ENCODE data around the gene BPTF.

The BPTF gene

GRCh38 chr17:67867591-67867990 is 42.3 kb downstream of the BPTF start:
- TF ChIP-seq REST (IDR thresholded peaks at IDR 0.05; ENCODE audit: insufficient read depth in 1 of 2, low read depth in 2 of 2, low read length in 2 of 2) (no peak), TAF1 (IDR thresholded peaks at IDR 0.05; ENCODE audit: borderline replicate concordance, insufficient read depth, low read length) (no peak), FOXP2 (optimal IDR thresholded peaks at IDR 0.05; ENCODE audit: borderline replicate concordance, extremely low read depth, extremely low read length, insufficient read depth) (no peak), SIN3A (IDR thresholded peaks at IDR 0.05; ENCODE audit: borderline replicate concordance, insufficient read depth, low read length) (no peak), POLR2AphosphoS5 (IDR thresholded peaks at IDR 0.05; ENCODE audit: low read depth, low read length) (no peak)

- TF ChIP-seq TAF1 (IDR thresholded peaks at IDR 0.05; ENCODE audit: borderline replicate concordance, insufficient read depth, low read length): no peak
- TF ChIP-seq SIN3A (IDR thresholded peaks at IDR 0.05; ENCODE audit: borderline replicate concordance, insufficient read depth, low read length): no peak
- no peak for TF ChIP-seq FOXP2 (optimal IDR thresholded peaks at IDR 0.05; ENCODE audit: borderline replicate concordance, extremely low read depth, extremely low read length, insufficient read depth)
- no peak for TF ChIP-seq POLR2AphosphoS5 (IDR thresholded peaks at IDR 0.05; ENCODE audit: low read depth, low read length)
- TF ChIP-seq REST (IDR thresholded peaks at IDR 0.05; ENCODE audit: insufficient read depth in 1 of 2, low read depth in 2 of 2, low read length in 2 of 2): no peak
Observed at GRCh38 chr17:67868176-67868575, 42.9 kb downstream of the BPTF start.

- no peak for TF ChIP-seq POLR2AphosphoS5 (IDR thresholded peaks at IDR 0.05; ENCODE audit: low read depth, low read length)
- TF ChIP-seq TAF1 (IDR thresholded peaks at IDR 0.05; ENCODE audit: borderline replicate concordance, insufficient read depth, low read length): no peak
- no peak for TF ChIP-seq SIN3A (IDR thresholded peaks at IDR 0.05; ENCODE audit: borderline replicate concordance, insufficient read depth, low read length)
- TF ChIP-seq REST (IDR thresholded peaks at IDR 0.05; ENCODE audit: insufficient read depth in 1 of 2, low read depth in 2 of 2, low read length in 2 of 2): no peak
- no peak for TF ChIP-seq FOXP2 (optimal IDR thresholded peaks at IDR 0.05; ENCODE audit: borderline replicate concordance, extremely low read depth, extremely low read length, insufficient read depth)
Observed at GRCh38 chr17:67879662-67880061, 54.4 kb downstream of the BPTF start.

DNA sequence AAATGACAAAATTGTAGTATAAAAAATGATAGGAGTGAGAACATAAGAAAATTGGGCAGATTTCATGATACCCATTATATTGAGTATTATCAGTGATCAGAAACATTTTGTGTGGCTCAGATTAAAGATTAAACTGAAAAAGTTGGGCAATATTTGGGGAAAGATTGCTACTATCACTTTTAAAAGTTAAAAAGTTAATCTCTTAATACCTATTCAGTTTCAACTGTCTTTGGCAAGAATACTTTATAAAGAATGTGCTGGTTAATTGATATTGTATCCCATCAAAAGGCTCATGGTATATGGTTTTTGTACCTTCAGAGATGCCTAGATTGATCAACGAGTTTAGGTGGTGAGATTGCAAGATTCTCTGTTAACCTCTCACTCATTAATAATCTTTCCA is 55.8 kb downstream of the BPTF start:
- TF ChIP-seq TAF1 (IDR thresholded peaks at IDR 0.05; ENCODE audit: borderline replicate concordance, insufficient read depth, low read length) (no peak), FOXP2 (optimal IDR thresholded peaks at IDR 0.05; ENCODE audit: borderline replicate concordance, extremely low read depth, extremely low read length, insufficient read depth) (no peak), REST (IDR thresholded peaks at IDR 0.05; ENCODE audit: insufficient read depth in 1 of 2, low read depth in 2 of 2, low read length in 2 of 2) (no peak), SIN3A (IDR thresholded peaks at IDR 0.05; ENCODE audit: borderline replicate concordance, insufficient read depth, low read length) (no peak), POLR2AphosphoS5 (IDR thresholded peaks at IDR 0.05; ENCODE audit: low read depth, low read length) (no peak)

- TF ChIP-seq FOXP2 (optimal IDR thresholded peaks at IDR 0.05; ENCODE audit: borderline replicate concordance, extremely low read depth, extremely low read length, insufficient read depth): no peak
- no peak for TF ChIP-seq SIN3A (IDR thresholded peaks at IDR 0.05; ENCODE audit: borderline replicate concordance, insufficient read depth, low read length)
- TF ChIP-seq TAF1 (IDR thresholded peaks at IDR 0.05; ENCODE audit: borderline replicate concordance, insufficient read depth, low read length): no peak
- TF ChIP-seq REST (IDR thresholded peaks at IDR 0.05; ENCODE audit: insufficient read depth in 1 of 2, low read depth in 2 of 2, low read length in 2 of 2): no peak
- no peak for TF ChIP-seq POLR2AphosphoS5 (IDR thresholded peaks at IDR 0.05; ENCODE audit: low read depth, low read length)
Observed at GRCh38 chr17:67884741-67885140, 59.4 kb downstream of the BPTF start.
